Measurements from ENCODE around the gene ASPSCR1.

- TF ChIP-seq CEBPB (IDR thresholded peaks at IDR 0.05; ENCODE audit: borderline replicate concordance, low read depth, low read length) (no peak), ZZZ3 (CRISPR knock-in tag; IDR thresholded peaks at IDR 0.05; ENCODE audit: borderline replicate concordance) (no peak)
- TF ChIP-seq, protein P1, sequence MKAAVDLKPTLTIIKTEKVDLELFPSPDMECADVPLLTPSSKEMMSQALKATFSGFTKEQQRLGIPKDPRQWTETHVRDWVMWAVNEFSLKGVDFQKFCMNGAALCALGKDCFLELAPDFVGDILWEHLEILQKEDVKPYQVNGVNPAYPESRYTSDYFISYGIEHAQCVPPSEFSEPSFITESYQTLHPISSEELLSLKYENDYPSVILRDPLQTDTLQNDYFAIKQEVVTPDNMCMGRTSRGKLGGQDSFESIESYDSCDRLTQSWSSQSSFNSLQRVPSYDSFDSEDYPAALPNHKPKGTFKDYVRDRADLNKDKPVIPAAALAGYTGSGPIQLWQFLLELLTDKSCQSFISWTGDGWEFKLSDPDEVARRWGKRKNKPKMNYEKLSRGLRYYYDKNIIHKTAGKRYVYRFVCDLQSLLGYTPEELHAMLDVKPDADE (CRISPR knock-in tag; IDR thresholded peaks at IDR 0.05) = no peak
Measured at GRCh38 chr17:82007228-82007494, 29.7 kb downstream of the ASPSCR1 start.
